ENCODE measurements around the gene FOXP1.

DNA sequence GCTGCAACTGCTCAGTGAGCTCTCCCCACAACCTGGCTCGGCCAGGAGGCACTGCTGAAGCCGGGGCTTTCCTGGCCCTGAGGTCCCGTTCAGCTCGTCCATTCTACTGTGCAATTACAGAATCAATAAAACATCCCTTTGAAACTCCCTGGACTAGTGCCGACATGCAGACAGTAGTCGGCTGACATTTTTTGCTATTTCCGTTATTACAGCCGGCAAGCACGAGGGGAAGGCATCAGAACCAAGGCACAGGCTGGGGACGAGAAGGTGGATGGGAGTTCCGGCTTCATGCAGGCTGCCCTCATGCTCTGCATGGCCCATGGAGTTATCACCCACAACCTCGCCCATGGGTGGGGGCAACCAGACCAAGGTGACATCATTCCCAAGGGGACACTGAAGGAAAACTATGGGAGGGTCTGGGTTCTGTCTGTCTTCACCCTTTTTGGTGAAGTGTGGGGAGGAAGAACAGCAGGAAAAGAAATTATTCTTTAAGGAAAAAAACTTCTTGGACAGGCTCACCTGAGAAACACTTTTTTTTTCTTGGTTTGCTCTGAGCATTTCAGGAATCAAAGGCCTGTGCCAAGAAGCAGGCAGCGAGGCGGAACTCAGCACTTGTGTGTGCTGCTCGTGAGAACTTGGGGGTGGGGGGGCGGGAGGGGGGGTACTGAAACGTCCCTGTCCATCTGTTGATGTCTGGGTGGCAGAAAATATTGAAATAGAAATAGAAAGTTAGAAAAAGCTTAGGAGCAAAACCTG lies 154.5 kb downstream of the FOXP1 start:
- TF ChIP-seq, protein P1, sequence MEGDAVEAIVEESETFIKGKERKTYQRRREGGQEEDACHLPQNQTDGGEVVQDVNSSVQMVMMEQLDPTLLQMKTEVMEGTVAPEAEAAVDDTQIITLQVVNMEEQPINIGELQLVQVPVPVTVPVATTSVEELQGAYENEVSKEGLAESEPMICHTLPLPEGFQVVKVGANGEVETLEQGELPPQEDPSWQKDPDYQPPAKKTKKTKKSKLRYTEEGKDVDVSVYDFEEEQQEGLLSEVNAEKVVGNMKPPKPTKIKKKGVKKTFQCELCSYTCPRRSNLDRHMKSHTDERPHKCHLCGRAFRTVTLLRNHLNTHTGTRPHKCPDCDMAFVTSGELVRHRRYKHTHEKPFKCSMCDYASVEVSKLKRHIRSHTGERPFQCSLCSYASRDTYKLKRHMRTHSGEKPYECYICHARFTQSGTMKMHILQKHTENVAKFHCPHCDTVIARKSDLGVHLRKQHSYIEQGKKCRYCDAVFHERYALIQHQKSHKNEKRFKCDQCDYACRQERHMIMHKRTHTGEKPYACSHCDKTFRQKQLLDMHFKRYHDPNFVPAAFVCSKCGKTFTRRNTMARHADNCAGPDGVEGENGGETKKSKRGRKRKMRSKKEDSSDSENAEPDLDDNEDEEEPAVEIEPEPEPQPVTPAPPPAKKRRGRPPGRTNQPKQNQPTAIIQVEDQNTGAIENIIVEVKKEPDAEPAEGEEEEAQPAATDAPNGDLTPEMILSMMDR (IDR thresholded peaks at IDR 0.05), result no peak
- TF ChIP-seq POLR2AphosphoS5 (IDR thresholded peaks at IDR 0.05; ENCODE audit: insufficient read depth in 1 of 2, low read depth in 1 of 2), result peak; percentile 31 to 51
